Naive thymus-derived CD4-positive, alpha-beta T cell (primary cell): ENCODE results near the gene RPS23. TPM values are rescaled to one million over a fixed set of nuclear protein-coding genes. Genes with fewer than 3 reads are reported as not detected.

Experiments
- ATAC-seq: fragments of 150-1000 bp; cut with Tn5 transposase; 2 replicates; pipeline ENCODE4 v1.10.0; 2021; ENCODE audit warnings: mild to moderate bottlenecking, moderate library complexity
- CTCF ChIA-PET: fragments of 350-600 bp; sonication (Branson Sonifier 250); formaldehyde crosslinking; loops from one replicate; lab custom pipeline; 2021; ENCODE audit warnings: antibody characterized with exemption; lab: Charles Lee
- POLR2A ChIA-PET: fragments of 350-600 bp; sonication (Branson Sonifier 250); formaldehyde crosslinking; loops from one replicate; lab custom pipeline; 2021; ENCODE audit warnings: antibody characterized with exemption, inconsistent platforms; lab: Charles Lee
- DNase-seq, 9 donors: peaks; one replicate each; pipeline versions ENCODE4 v3.0.0 to v3.0.0-alpha.2; 2020 to 2022; ENCODE audit warnings: mixed read lengths in 1 of 9
- H3K27ac ChIP-seq: one replicate; pipeline ENCODE4 v1.7.0; 2013; ENCODE audit warnings: mild to moderate bottlenecking, low read depth, low read length, moderate library complexity
- H3K27me3 ChIP-seq, 2 donors: one replicate each; pipeline ENCODE4 v1.7.0; 2013; ENCODE audit warnings: low read length in 2 of 2, mild to moderate bottlenecking in 2 of 2, moderate library complexity in 2 of 2; ENCODE audit not compliant: control insufficient read depth in 2 of 2, insufficient read depth in 2 of 2
- H3K36me3 ChIP-seq, 3 experiments: 1 replicate in 2 of 3; 2 replicates in 1 of 3; pipeline ENCODE4 v1.7.0; 2013; ENCODE audit warnings: low read length in 3 of 3, mild to moderate bottlenecking in 3 of 3, moderate library complexity in 1 of 3; ENCODE audit not compliant: insufficient read depth in 3 of 3, control insufficient read depth in 2 of 3
- H3K4me1 ChIP-seq, 2 donors: one replicate each; pipeline ENCODE4 v1.7.0; 2013; ENCODE audit warnings: low read length in 2 of 2, mild to moderate bottlenecking in 2 of 2, moderate library complexity in 1 of 2; ENCODE audit not compliant: control insufficient read depth in 2 of 2, insufficient read depth in 2 of 2
- H3K4me3 ChIP-seq: 2 replicates; pipeline ENCODE4 v1.7.0; 2013; ENCODE audit warnings: mild to moderate bottlenecking, low read length
- H3K9me3 ChIP-seq, 3 experiments: 1 replicate in 2 of 3; 2 replicates in 1 of 3; pipeline ENCODE4 v1.7.0; 2013; ENCODE audit warnings: low read length in 3 of 3; ENCODE audit not compliant: control insufficient read depth in 2 of 3
- H3K27ac Mint-ChIP-seq, 9 donors: one replicate each; pipeline ENCODE4 v1.8.0; 2020 to 2022; ENCODE audit warnings: mixed read lengths in 9 of 9, mild to moderate bottlenecking in 8 of 9, moderate library complexity in 5 of 9, inconsistent platforms in 2 of 9
- H3K27me3 Mint-ChIP-seq, 5 donors: one replicate each; pipeline ENCODE4 v1.8.0; 2021 to 2022; ENCODE audit warnings: mixed read lengths in 5 of 5, mild to moderate bottlenecking in 1 of 5
- H3K36me3 Mint-ChIP-seq, 5 donors: one replicate each; pipeline ENCODE4 v1.8.0; 2020 to 2022; ENCODE audit warnings: mixed read lengths in 5 of 5, mild to moderate bottlenecking in 3 of 5, inconsistent platforms in 1 of 5
- H3K4me1 Mint-ChIP-seq, 7 donors: one replicate each; pipeline ENCODE4 v1.8.0; 2020 to 2022; ENCODE audit warnings: mixed read lengths in 7 of 7, mild to moderate bottlenecking in 3 of 7, inconsistent platforms in 1 of 7
- H3K4me3 Mint-ChIP-seq, 10 donors: one replicate each; pipeline ENCODE4 v1.8.0; 2020 to 2022; ENCODE audit warnings: mild to moderate bottlenecking in 10 of 10, mixed read lengths in 10 of 10, moderate library complexity in 6 of 10, inconsistent platforms in 2 of 10
- H3K9me3 Mint-ChIP-seq, 11 donors: one replicate each; pipeline ENCODE4 v1.8.0; 2020 to 2022; ENCODE audit warnings: mixed read lengths in 11 of 11, mild to moderate bottlenecking in 4 of 11, inconsistent platforms in 1 of 11, moderate library complexity in 1 of 11
- intact Hi-C, 2 donors: fragments of 100-400 bp; cut with micrococcal nuclease; formaldehyde crosslinking; loops; one replicate each; pipeline ENCODE4 v1.15.1; 2023
- polyA plus RNA-seq, 2 donors: library from polyadenylated mRNA; unstranded; fragments of 300-500 nt; fragmentation: Illumina TruSeq; gene quantifications; one replicate each; pipeline ENCODE4 v1.2.3, GENCODE V29; 2021
- total RNA-seq, 6 experiments: library from RNA in 5 of 6; stranded (reverse) in 5 of 6; gene quantifications; 1 replicate in 5 of 6; 2 replicates in 1 of 6; pipeline ENCODE4 v1.2.3 and lab custom pipeline; 2021 to 2026

RPS23 gene
- total and polyA plus RNA-seq, 7 experiments from 2014 or later = 2,233 to 4,971 (median 3,899) TPM

DNA sequence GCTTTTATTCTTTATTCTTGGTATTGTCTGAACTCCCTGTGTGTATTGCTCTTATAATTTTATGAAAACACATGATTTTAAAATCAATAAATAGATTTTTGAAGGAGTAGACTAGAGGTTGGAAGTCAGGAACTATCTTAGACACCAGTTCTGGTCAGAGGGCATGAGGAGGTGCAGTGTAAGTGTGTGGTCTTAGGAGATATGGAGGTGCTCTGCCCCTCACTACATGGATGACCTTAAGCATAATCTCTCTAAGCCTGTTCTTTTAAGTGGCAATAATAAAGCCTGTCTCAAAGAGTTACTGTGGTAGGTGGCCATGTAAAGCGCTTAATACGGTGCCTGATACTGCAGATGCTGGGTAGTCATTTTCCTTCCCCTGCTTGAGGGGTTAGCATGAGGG, 34.0 kb downstream of the RPS23 start:
- H3K4me1 Mint-ChIP-seq = no peaks in the 10 kb centered on the region
- no peaks in the 10 kb centered on the region for H3K36me3 ChIP-seq
- ChIA-PET CTCF (no interaction called here), POLR2A (no interaction called here)
- no peak overlapping the region for H3K27ac ChIP-seq
- peaks cover 3 to 27% (median 10%) of the 10 kb centered on the region in 11 donors for H3K9me3 Mint-ChIP-seq
- H3K4me3 ChIP-seq = no peak overlapping the region
- intact Hi-C loops = no loop called here
- no peak for DNase-seq
- no peak for ATAC-seq
- H3K4me3 Mint-ChIP-seq = no peak overlapping the region
- H3K27ac Mint-ChIP-seq = no peak overlapping the region
- H3K4me1 ChIP-seq = no peaks in the 10 kb centered on the region
- H3K9me3 ChIP-seq = no peaks in the 10 kb centered on the region
- H3K36me3 Mint-ChIP-seq = peaks cover 0 to 17% (median 14%) of the 10 kb centered on the region in 5 donors
- H3K27me3 ChIP-seq = no peaks in the 10 kb centered on the region
- no peaks in the 10 kb centered on the region for H3K27me3 Mint-ChIP-seq

DNA sequence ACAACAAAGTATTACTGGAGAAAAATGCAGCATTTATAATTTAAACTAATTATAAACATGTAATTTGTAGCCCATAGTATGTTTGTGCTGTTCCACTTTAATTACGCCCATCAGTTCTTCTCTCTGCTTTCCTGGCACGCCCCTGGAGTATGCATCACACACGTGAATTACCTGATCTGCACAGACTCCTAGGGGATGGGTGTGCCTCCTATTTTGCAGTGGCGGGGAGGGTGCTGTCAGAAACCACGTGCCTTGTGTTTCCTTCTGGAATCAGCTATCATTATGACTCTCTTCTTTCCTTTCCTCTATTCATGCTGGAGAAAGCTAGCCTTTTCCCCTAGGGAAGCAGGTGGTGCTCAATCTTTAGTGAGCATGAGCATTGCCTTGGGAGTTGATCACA, 43.3 kb downstream of the RPS23 start:
- H3K27ac Mint-ChIP-seq = peak overlapping the region in 1 of 9 donors; percentile 41
- H3K4me1 Mint-ChIP-seq = peaks cover 0 to 5% (median 0%) of the 10 kb centered on the region in 7 donors
- intact Hi-C loops = no loop called here
- H3K36me3 Mint-ChIP-seq = peaks cover 0 to 6% (median 3%) of the 10 kb centered on the region in 5 donors
- Histone ChIP-seq H3K27me3 (no peaks in the 10 kb centered on the region), H3K4me3 (no peak overlapping the region), H3K27ac (no peak overlapping the region), H3K9me3 (no peaks in the 10 kb centered on the region), H3K4me1 (no peaks in the 10 kb centered on the region), H3K36me3 (no peaks in the 10 kb centered on the region)
- no peak overlapping the region for H3K4me3 Mint-ChIP-seq
- peaks cover 0 to 5% (median 0%) of the 10 kb centered on the region in 5 donors for H3K27me3 Mint-ChIP-seq
- CTCF ChIA-PET = no interaction called here
- ATAC-seq (no peak), DNase-seq (no peak)
- H3K9me3 Mint-ChIP-seq = no peaks in the 10 kb centered on the region
- POLR2A ChIA-PET = no interaction called here

DNA sequence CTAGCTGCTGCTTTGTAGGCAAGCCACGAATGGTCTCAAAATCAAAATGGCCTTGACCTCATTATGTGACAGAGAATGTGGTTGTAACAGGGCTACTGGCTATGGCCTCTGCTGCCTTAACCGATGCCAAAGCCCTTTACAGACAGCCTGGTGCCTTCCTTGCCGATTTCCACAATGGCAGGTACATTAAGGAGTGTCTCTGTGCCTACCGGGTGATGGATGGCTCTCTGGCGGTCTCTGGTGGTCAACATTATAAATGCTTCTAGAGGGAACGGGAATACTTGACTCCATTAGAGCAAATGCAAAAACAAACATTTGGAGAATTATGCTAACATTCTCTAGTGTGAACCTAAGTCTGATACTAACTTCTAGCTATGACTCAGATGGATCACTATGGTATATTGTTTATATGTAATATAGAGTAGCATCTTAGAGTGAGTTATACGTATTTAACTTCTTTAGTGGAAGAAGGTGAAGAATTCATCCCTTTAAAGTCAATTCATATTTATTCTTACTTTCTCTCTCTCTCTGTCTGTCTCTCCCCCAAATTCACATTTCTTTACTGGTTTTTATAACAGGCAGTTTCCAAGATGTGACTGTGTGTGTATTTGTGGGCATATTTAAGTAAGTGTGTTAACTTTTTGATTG, 52.5 kb downstream of the RPS23 start:
- Mint-ChIP-seq H3K4me1 (peaks cover 0 to 11% (median 4%) of the 10 kb centered on the region in 7 donors), H3K27me3 (no peaks in the 10 kb centered on the region), H3K9me3 (no peaks in the 10 kb centered on the region), H3K4me3 (peak overlapping the region in 2 of 10 donors; percentile 23 to 33), H3K36me3 (peaks cover 0 to 10% (median 0%) of the 10 kb centered on the region in 5 donors), H3K27ac (no peak overlapping the region)
- Histone ChIP-seq H3K36me3 (no peaks in the 10 kb centered on the region), H3K4me3 (no peak overlapping the region), H3K4me1 (no peaks in the 10 kb centered on the region), H3K27me3 (no peaks in the 10 kb centered on the region), H3K27ac (no peak overlapping the region), H3K9me3 (no peaks in the 10 kb centered on the region)
- DNase-seq = peak; percentile 30 to 63 (median 57)
- ChIA-PET POLR2A (no interaction called here), CTCF (interaction anchor here (0.9 to 1.5 kb wide), 6 partner anchors 9 to 815 kb away, joined by 3 to 5 read pairs (median 3); no protein-coding TSS in a partner anchor)
- intact Hi-C loops = loop anchor here (1.0 to 5.0 kb wide), 11 partner anchors 51 to 924 kb away; partner anchors contain the start of genes SSBP2 (in 2 of the 2) and ZCCHC9 (in 2 of the 2)
- ATAC-seq = peak; percentile 90
